ENCODE results near the gene LRRC36.
A peak's percentile ranks its signal among the peaks of the same experiment; 100 is the strongest.

The LRRC36 gene

GRCh38 chr16:67417333-67418061 lies 90.9 kb downstream of the LRRC36 start:
- FAIRE-seq (no peak), DNase-seq (ENCODE audit: extremely low spot score, insufficient read length, low read depth) (no peak)

DNA sequence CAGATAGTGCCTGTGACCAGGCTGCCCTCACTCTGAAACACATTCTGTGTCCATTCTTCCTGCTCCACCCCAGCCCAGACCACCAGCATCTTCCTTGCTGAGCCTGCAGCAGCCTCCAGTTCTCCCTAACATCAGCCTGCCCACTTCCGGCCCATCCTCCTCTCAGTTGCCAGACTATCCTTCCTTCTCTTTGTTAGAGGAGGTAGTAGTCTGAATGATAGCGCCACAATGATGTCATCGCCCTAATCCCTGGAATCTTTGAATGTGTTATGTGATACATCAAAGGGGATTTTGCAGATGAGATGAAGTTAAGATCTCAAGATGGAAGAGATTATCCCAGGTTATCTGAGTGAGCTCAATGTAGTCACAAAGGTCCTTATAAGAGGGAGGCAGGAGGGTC lies 92.9 kb downstream of the LRRC36 start:
- no peak for DNase-seq (ENCODE audit: extremely low spot score, insufficient read length, low read depth)
- no peak for FAIRE-seq

GRCh38 chr16:67419931-67420330 lies 93.3 kb downstream of the LRRC36 start:
- FAIRE-seq (no peak), DNase-seq (ENCODE audit: extremely low spot score, insufficient read length, low read depth) (no peak)

DNA sequence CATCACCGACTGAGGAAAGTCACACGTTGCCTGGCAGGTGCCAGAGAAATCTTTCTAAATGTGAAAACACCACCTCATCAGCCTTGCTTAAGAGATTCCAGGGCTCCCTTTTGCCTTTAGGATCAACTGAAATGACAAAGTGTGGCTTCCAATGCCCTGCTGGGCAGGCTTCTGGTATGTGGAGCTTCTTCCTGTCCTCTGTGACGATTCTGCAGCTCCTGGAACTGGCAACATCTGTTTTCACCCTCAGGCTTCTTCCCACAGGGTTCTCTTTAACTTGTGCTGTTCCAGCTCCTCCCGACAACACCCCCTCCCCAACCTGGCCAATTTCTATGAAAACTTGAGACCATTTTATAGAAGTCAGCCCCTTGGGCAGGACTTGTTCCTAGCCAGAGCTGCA lies 94.4 kb downstream of the LRRC36 start:
- no peak for FAIRE-seq
- no peak for DNase-seq (ENCODE audit: extremely low spot score, insufficient read length, low read depth)

DNA sequence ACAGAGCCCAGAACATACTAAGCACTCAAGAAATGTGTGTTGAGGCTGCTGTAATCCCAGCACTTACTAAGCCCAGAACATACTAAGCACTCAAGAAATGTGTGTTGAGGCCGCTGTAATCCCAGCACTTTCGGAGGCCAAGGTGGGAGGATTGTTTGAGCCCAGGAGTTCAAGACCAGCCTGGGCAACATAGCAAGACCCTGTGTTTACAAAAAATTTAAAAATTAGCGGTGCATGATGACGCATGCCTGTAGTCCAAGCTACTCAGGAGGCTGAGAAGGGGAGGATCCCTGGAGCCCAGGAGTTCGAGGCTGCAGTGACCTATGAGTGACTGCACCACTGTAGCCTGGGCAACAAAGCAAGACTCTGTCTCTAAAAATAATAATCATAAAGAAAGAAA lies 96.4 kb downstream of the LRRC36 start:
- FAIRE-seq (no peak), DNase-seq (ENCODE audit: extremely low spot score, insufficient read length, low read depth) (no peak)

DNA sequence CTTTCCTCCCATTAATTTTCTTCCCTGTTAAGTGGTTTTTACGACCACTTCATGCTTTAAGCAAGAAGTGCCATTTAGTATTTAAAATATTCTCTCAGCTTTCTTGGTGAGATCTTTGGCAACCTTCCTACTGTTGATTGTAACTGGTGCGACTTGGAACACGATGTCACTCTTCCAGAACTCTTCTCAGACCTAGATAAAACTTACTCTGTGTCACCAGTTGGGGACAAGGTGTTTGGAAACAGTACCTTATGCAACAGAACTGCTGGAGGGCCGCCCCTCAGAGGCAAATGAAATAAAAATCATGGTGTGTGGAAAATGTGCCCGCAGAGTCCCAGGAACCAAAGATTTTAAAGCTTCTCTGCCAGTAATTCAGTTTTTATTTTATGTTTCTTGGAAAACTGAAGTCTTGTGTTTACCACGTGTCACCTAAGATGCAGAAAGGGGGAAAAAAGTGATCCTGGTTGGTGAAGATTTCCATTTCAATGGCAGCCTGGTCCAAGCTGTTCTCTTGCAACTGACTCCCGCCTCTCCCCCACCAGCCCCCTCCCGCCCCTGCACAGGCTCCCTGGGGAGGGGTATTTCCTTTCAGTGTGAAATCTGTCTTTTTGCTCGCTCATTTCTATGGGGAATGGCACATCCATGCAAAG lies 97.1 kb downstream of the LRRC36 start:
- DNase-seq (ENCODE audit: extremely low spot score, insufficient read length, low read depth) (no peak), FAIRE-seq (no peak)

DNA sequence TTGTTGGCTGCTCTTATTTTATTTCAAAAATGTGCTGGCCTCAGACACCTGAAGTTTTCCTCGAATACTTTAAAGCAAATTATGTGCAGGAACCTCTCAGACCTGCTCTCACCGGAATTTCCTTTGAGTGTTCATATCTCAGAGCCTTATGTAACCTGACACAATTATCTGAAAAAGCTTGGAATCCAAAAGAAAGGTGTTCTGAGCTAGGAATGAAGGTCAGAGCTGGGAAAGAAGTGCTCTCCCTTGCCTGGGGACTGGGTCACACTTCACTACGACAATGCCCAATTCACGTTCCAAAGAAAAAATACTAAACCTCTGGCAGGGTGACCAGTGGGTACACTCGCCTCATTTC lies 97.6 kb downstream of the LRRC36 start:
- FAIRE-seq (no peak), DNase-seq (ENCODE audit: extremely low spot score, insufficient read length, low read depth) (no peak)

DNA sequence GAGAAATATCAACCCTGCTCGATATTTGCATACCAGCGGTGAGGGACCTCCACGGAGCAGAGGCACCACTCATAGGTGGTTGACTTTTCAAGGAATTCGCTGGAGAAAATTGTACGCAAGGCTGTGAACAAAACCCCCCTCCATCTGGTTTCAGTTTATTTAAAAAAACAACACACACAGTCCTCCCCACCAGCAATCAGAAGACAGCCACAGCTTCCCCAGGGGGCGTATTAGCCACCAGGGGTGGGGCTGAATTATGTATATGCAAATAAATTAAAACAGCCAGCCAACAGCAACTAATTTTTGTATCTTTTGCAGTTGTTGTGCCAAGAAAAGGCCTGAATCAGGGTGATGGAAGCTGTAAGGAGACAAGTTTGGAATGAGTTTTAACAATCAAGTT lies 98.4 kb downstream of the LRRC36 start:
- DNase-seq (ENCODE audit: extremely low spot score, insufficient read length, low read depth) = no peak
- FAIRE-seq = no peak

DNA sequence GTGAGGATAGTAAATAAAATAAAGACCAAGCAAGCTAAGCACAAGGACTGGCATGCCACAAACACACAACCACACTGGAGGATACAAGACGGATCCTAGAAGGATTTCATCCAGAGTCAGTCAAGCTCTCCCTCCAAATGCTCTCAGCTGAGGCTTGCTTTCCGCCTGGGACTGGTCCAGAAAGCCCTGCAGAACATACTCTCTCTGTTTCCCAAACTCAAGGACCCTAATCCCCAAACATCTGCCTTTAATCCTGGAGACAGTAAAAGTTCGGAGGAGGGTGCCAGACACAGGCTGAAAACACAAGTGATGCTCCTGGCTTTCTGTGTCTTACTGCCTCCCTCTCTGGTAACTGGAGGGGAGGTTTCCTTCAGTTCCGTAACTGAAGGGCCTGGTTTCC lies 99.0 kb downstream of the LRRC36 start:
- DNase-seq (ENCODE audit: extremely low spot score, insufficient read length, low read depth) = no peak
- no peak for FAIRE-seq

DNA sequence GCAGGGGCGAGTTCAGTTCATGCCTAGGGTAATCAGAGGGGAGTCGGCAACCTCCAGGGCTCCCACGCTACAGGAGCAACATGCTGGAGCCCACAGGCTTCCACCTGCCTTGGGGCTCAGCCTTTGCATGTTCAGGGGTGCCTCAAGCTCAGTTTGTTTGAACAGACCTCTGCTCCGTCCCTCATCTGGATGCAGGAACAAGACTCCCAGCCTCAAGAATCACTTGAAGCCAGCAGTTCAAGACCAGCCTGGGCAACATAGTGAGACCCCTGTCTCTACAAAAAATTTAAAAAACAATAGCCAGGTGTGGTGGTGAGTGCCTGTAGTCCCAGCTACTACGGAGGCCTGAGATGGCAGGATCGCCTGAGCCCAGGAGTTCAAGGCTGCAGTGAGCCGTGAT lies 99.4 kb downstream of the LRRC36 start:
- no peak for DNase-seq (ENCODE audit: extremely low spot score, insufficient read length, low read depth)
- FAIRE-seq = no peak

DNA sequence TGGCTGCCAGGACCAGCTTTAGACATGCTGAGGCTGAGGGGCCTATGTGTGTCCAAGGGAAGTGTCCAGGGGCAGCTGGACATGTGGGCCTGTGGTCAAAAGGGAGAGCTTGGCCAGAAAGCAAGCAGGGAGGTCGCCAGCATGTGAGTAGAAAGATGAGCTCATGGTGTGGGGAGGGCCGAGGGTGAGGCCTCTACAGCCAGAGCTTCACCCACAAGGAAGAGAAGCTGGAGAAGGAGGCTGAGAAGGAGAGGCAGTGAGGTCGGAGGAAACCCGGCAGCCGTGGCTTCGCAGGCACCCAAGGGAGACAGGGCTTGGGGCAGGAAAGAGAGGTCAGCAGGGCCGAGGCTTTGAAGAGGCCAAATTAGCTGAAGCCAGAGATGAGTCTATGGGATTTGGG lies 100.3 kb downstream of the LRRC36 start:
- no peak for FAIRE-seq

GRCh38 chr16:67428146-67428731 lies 101.6 kb downstream of the LRRC36 start:
- FAIRE-seq = peak; percentile 36
- DNase-seq (ENCODE audit: extremely low spot score, insufficient read length, low read depth) = peak; percentile 52

More for the DNA sequence above, 100.3 kb downstream of the LRRC36 start:
- no peak for DNase-seq (ENCODE audit: extremely low spot score, insufficient read length, low read depth)

GRCh38 chr16:67429053-67429798 lies 102.6 kb downstream of the LRRC36 start:
- DNase-seq (ENCODE audit: extremely low spot score, insufficient read length, low read depth) = no peak
- no peak for FAIRE-seq

- DNase-seq (ENCODE audit: extremely low spot score, insufficient read length, low read depth) (no peak), FAIRE-seq (no peak)
Measured at GRCh38 chr16:67429799-67430503, 103.3 kb downstream of the LRRC36 start.

GRCh38 chr16:67430504-67430976 lies 103.9 kb downstream of the LRRC36 start:
- FAIRE-seq (no peak), DNase-seq (ENCODE audit: extremely low spot score, insufficient read length, low read depth) (no peak)

- FAIRE-seq (no peak), DNase-seq (ENCODE audit: extremely low spot score, insufficient read length, low read depth) (no peak)
Measured at GRCh38 chr16:67430977-67431774, 104.6 kb downstream of the LRRC36 start, which contains the start of gene HSD11B2. TSS of gene HSD11B2 (plus strand) at chr16:67431121. CDS start at chr16:67431249, 128 bp downstream.

- FAIRE-seq (no peak), DNase-seq (ENCODE audit: extremely low spot score, insufficient read length, low read depth) (no peak)
Measured at GRCh38 chr16:67431775-67432505, 105.3 kb downstream of the LRRC36 start.

DNA sequence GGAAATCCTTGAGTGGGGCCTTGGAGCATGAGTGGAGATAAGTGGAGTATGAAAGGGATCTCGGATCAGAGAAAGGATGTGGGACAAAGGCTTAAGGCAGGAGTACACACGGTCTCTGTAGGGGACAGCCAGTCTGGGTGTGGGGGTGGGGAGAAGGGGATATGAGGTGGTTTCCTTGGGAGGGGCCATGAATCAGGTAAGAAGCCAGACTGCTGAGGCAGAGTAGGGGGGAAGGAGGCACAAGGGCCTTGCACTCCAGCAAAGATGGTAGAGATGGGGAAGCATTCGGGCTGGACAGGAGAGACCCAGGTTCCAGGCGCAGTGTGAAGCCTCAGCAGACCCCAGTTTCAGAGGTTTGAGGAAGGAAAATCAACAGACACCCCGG lies 105.9 kb downstream of the LRRC36 start:
- FAIRE-seq (no peak), DNase-seq (ENCODE audit: extremely low spot score, insufficient read length, low read depth) (no peak)
